Stimulated activated naive B cell treated with anti-CD40 and anti-IgM and Interleukin-4, amounts not matched to agents 10 μg/mL and 1 μg/mL and 100 μg/mL, for 72 hours (primary cell): ENCODE measurements around the gene WHRN.
A peak's percentile ranks its signal among the peaks of the same experiment; 100 is the strongest.

ENCODE experiments used
- ATAC-seq, 2 donors: fragments of 150-1000 bp; cut with Tn5 transposase; replicated peaks; 2 replicates each; pipeline ENCODE4 v1.10.0; 2021; ENCODE audit warnings: moderate library complexity in 1 of 2
- DNase-seq: peaks from one replicate; pipeline ENCODE4 v3.0.0; 2021
- H3K27ac Mint-ChIP-seq: one replicate; pipeline ENCODE4 v1.8.0; 2022; ENCODE audit warnings: mild to moderate bottlenecking, mixed read lengths
- H3K27me3 Mint-ChIP-seq, 2 donors: one replicate each; pipeline ENCODE4 v1.8.0; 2022; ENCODE audit warnings: mixed read lengths in 2 of 2
- H3K36me3 Mint-ChIP-seq, 2 donors: one replicate each; pipeline ENCODE4 v1.8.0; 2022; ENCODE audit warnings: mixed read lengths in 2 of 2, mild to moderate bottlenecking in 1 of 2
- H3K4me1 Mint-ChIP-seq, 2 donors: one replicate each; pipeline ENCODE4 v1.8.0; 2022; ENCODE audit warnings: mixed read lengths in 2 of 2, mild to moderate bottlenecking in 1 of 2
- H3K4me3 Mint-ChIP-seq, 2 donors: one replicate each; pipeline ENCODE4 v1.8.0; 2022; ENCODE audit warnings: mild to moderate bottlenecking in 2 of 2, mixed read lengths in 2 of 2, moderate library complexity in 1 of 2
- H3K9me3 Mint-ChIP-seq, 2 donors: one replicate each; pipeline ENCODE4 v1.8.0; 2022; ENCODE audit warnings: mixed read lengths in 2 of 2, mild to moderate bottlenecking in 1 of 2

Gene WHRN

DNA sequence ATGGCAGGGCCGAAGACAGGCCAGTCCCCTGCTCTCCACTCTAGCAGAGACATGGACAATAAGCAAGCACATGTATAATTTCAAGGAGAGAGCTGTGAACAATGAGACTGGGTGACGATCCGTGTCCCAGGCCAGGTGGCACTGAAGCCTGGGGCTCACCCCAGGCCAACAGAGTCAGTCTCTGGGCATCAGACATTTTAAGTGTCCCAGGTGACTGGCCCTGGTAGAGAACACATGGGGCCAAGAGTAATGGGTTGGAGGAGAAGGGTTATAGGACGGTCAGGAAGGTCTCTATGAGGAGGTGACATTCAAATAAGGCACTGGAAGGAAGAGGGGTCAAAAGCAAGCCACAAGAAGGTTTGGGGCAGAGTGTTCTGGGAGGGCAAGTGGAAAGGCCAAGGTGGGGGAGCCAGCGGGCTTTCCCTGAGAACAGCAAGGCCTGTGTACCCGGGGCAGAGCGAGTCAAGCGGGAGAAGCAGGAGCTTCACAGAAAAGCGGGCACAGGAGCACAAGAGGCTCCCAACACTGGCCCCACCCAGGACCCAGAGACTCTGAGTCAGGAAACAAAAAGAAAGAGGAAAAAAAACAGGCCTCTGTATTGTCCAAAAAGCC lies 116.4 kb downstream of the WHRN start:
- Mint-ChIP-seq H3K36me3 (peaks cover 43 to 71% of the 10 kb centered on the region in 2 donors), H3K4me1 (peaks cover 52 to 82% of the 10 kb centered on the region in 2 donors), H3K9me3 (no peaks in the 10 kb centered on the region), H3K27me3 (no peaks in the 10 kb centered on the region), H3K27ac (peak overlapping the region; percentile 98), H3K4me3 (peak overlapping the region; percentile 93 to 99)
- ATAC-seq (no peak), DNase-seq (no peak)

DNA sequence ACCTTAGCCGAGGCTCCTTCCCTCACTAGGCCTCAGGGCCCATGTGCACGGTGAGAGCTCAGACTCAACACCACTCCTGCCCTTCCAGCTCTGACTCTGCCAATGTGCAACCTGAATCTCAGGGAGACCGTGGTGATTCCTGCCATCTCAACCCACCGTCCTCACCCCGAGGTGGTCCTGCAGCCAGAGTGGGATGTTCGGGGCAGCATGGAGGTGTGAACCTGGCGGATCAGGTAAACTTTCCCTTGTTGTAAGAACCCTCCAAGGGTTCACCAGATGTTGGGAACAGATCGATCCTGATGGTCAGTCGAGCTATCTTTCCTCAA lies 117.0 kb downstream of the WHRN start:
- DNase-seq (no peak), ATAC-seq (no peak)
- H3K4me3 Mint-ChIP-seq: peak overlapping the region; percentile 93 to 99
- H3K4me1 Mint-ChIP-seq: peaks cover 54 to 82% of the 10 kb centered on the region in 2 donors
- H3K9me3 Mint-ChIP-seq: no peaks in the 10 kb centered on the region
- peaks cover 42 to 70% of the 10 kb centered on the region in 2 donors for H3K36me3 Mint-ChIP-seq
- peak overlapping the region; percentile 98 for H3K27ac Mint-ChIP-seq
- no peaks in the 10 kb centered on the region for H3K27me3 Mint-ChIP-seq

DNA sequence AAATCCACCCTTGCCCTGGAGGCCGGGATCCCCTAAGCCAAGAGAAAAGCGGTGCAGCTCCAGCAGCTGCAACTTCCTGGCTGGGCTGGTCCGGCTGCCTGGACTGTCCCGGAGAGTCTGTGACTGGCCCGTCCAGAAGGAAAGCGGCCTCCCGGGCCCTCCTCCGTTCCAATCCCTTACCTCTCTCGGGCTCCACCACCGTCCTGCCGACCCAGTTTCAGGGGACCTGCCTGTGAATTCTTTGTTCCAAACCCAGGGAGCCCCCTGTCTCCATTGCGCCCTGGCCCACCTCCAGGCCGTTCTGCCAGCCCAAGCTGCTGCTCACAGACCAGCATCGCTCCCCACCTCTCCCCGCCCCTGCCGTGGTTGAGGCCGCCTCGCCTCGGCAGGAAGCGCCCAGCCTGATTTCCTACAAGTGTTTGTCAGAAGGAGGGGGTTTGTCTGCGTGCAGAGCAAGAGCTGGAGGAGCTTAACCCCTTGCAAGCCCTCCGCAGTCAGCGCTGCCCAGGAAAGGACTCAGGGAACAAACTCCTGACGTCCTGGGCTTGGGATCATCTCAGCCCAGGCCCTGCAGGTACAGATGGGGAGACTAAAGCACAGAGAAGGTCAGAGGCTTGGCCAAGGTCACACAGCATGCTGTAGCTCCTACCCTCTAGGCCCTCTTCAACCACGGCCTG lies 117.5 kb downstream of the WHRN start, which contains the start of gene AKNA:
Gene AKNA, minus strand, starts transcription at position 303 of the 677 bp plus-strand sequence. CDS start 6,649 bp downstream, outside the sequence.
- H3K36me3 Mint-ChIP-seq: peaks cover 42 to 74% of the 10 kb centered on the region in 2 donors
- H3K9me3 Mint-ChIP-seq: no peaks in the 10 kb centered on the region
- DNase-seq: peak; percentile 72
- H3K27me3 Mint-ChIP-seq: no peaks in the 10 kb centered on the region
- peak; percentile 23 to 40 for ATAC-seq
- peaks cover 57 to 82% of the 10 kb centered on the region in 2 donors for H3K4me1 Mint-ChIP-seq
- peak within 1 kb of the TSS; percentile 98 for H3K27ac Mint-ChIP-seq
- H3K4me3 Mint-ChIP-seq: peak within 1 kb of the TSS; percentile 93 to 99

DNA sequence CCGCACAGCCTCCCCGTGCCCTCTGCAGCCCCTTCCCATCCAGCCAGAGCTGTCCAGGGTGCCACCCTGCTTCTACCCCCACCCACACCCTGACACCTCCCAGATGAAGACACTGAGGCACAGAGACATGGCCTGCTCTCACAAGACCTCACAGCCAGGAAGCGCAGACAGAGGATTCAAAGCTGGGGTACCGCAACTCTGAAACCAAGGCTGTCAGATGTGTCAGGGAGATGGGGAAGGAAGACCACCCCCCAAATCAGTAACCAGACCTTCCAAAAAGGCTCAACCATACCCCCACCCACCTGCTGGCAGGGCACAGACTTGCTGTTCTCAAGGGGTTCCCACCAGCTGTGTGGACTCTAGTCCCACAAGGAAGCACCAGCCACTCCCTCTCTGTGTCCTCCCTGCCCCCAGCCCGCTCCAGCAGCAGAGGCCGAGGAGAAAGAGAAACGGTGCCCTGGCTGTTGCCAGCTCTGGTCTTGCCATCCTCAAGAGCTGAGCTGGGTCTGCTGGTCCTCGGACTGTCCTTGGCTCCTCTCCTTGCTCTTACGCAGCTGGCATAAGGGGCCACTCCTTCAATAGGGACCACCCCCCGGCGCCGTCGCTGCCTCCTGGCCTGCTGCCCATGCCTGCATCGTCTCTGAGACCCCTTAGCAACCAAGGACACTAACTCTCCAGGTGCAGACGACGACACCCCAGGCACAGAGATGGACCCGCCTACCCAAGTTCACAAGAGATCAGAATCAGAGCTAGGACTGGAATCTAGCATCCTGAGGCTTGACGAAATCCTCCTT lies 118.2 kb downstream of the WHRN start:
- Mint-ChIP-seq H3K27ac (peak overlapping the region; percentile 98), H3K36me3 (peaks cover 43 to 75% of the 10 kb centered on the region in 2 donors), H3K27me3 (no peaks in the 10 kb centered on the region), H3K9me3 (no peaks in the 10 kb centered on the region), H3K4me3 (peak overlapping the region; percentile 93 to 99), H3K4me1 (peaks cover 58 to 85% of the 10 kb centered on the region in 2 donors)
- ATAC-seq (no peak), DNase-seq (no peak)

DNA sequence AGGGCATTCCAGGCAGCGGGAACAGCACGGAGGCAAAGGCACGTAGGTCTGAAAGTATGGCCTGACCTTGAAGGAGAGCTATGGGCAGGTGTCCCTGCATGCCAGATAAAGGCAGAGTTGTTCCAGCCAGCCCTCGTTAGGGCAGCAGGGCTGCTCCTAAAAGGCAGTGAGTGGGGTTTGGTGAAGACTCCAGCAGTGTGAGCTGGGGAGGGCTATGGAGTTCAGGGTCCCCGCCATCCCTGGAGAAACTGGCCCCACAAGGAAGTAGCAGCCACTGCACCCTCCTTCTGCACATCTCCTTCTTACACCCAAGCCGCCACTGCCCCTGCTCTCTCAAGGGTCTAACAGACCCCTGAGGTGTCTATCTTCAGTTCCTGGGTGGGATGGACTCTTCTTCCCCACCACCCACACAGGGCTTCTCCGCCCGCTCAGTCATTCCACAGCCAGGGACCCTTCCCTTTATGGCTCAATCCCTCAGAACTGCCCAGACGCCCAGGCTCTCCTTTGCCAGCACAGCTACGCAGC lies 118.8 kb downstream of the WHRN start:
- ATAC-seq (no peak), DNase-seq (no peak)
- H3K27ac Mint-ChIP-seq: peak overlapping the region; percentile 98
- H3K9me3 Mint-ChIP-seq: no peaks in the 10 kb centered on the region
- no peaks in the 10 kb centered on the region for H3K27me3 Mint-ChIP-seq
- H3K36me3 Mint-ChIP-seq: peaks cover 47 to 82% of the 10 kb centered on the region in 2 donors
- peaks cover 58 to 86% of the 10 kb centered on the region in 2 donors for H3K4me1 Mint-ChIP-seq
- peak overlapping the region; percentile 93 to 99 for H3K4me3 Mint-ChIP-seq

DNA sequence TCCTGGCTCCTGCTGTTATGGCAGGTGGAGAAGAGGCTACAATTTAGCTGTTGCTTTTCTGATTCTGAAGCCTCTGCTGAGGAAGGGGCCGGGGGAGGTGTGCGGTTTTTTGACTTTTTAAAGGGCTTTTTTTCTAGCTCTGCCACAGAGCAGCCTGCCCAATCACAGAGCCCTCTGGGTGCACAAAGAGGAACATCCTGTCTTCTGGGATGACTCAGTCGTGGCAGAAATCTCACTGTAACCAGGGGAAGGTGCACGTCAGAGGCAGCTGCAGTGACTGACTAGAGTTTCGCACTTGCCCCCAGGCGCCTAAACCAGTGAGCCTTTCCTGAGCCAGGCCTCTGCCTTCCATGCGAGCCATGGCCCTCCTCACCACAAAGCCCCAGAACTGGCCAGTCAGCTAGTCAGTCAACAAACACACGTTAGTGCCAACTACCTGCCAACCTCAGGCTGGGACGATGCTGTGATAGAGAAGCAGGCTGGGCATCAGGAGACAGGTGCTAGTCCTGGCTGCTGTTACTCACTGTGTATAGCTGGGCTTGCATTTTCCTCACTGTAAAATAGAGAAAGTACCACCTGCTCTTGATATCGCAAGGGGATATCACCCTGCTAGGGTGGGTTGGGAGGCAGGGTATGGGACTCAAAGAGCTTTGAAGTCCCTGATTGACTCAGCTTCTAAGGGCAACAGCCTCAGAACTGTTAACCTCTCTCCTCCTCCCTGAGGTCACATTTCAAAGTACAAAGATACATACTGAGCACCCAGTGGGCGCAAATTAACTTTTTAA lies 119.7 kb downstream of the WHRN start:
- H3K36me3 Mint-ChIP-seq: peaks cover 43 to 78% of the 10 kb centered on the region in 2 donors
- DNase-seq: peak; percentile 95
- no peaks in the 10 kb centered on the region for H3K9me3 Mint-ChIP-seq

DNA sequence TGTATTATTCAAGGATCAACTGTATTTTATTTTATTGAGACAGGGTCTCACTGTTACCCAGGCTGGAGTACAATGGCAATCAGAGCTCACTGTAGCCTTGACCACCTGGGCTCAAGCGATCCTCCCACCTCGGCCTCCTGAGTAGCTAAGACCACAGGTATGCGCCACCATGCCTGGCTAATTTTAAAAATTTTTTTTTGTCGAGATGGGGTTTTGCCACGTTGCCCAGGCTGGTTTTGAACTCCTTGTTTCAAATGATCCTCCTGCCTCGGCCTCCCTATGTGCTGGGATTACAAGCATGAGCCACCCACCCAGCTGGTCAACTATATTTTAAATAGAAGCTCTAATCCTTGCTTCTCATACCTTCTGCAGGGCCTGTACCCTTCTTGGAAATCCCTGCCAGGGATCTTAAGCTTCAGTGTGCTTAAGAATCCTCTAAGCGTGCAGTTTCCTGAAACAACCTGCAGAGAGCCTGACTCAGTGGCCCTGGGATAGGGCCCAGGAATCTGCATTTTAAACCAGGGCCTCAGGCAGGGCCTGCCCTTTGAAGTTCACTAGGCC lies 120.4 kb downstream of the WHRN start:
- H3K4me3 Mint-ChIP-seq: peak overlapping the region; percentile 93 to 99
- no peaks in the 10 kb centered on the region for H3K9me3 Mint-ChIP-seq
- H3K4me1 Mint-ChIP-seq: peaks cover 45 to 80% of the 10 kb centered on the region in 2 donors
- no peaks in the 10 kb centered on the region for H3K27me3 Mint-ChIP-seq
- DNase-seq (no peak), ATAC-seq (no peak)
- H3K36me3 Mint-ChIP-seq: peaks cover 46 to 75% of the 10 kb centered on the region in 2 donors
- H3K27ac Mint-ChIP-seq: peak overlapping the region; percentile 98

More for the DNA sequence above, 119.7 kb downstream of the WHRN start:
- Mint-ChIP-seq H3K27ac (peak overlapping the region; percentile 98), H3K27me3 (no peaks in the 10 kb centered on the region), H3K4me3 (peak overlapping the region; percentile 93 to 99), H3K4me1 (peaks cover 52 to 83% of the 10 kb centered on the region in 2 donors)
- ATAC-seq: peak; percentile 83 to 86

DNA sequence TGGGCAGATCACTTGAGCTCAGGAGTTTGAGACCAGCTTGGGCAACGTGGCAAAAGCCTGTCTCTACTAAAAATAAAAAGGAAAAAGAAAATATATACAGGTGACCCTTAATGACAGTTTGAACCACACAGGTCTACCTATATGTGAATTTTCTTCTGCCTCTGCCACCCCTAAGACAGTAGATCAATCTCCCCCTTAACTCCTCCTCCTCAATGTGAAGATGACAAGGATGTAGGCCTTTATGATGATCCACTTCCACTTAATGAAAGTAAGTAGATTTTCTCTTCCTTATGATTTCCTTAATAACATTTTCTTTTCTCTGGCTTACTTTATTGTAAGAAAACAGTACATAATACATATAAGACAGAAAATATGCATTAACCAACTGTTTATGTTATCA lies 120.9 kb downstream of the WHRN start:
- no peaks in the 10 kb centered on the region for H3K9me3 Mint-ChIP-seq
- no peaks in the 10 kb centered on the region for H3K27me3 Mint-ChIP-seq
- H3K36me3 Mint-ChIP-seq: peaks cover 47 to 74% of the 10 kb centered on the region in 2 donors
- peaks cover 41 to 80% of the 10 kb centered on the region in 2 donors for H3K4me1 Mint-ChIP-seq
- H3K4me3 Mint-ChIP-seq: peak overlapping the region; percentile 93 to 99
- H3K27ac Mint-ChIP-seq: peak overlapping the region; percentile 98
- ATAC-seq (no peak), DNase-seq (no peak)

DNA sequence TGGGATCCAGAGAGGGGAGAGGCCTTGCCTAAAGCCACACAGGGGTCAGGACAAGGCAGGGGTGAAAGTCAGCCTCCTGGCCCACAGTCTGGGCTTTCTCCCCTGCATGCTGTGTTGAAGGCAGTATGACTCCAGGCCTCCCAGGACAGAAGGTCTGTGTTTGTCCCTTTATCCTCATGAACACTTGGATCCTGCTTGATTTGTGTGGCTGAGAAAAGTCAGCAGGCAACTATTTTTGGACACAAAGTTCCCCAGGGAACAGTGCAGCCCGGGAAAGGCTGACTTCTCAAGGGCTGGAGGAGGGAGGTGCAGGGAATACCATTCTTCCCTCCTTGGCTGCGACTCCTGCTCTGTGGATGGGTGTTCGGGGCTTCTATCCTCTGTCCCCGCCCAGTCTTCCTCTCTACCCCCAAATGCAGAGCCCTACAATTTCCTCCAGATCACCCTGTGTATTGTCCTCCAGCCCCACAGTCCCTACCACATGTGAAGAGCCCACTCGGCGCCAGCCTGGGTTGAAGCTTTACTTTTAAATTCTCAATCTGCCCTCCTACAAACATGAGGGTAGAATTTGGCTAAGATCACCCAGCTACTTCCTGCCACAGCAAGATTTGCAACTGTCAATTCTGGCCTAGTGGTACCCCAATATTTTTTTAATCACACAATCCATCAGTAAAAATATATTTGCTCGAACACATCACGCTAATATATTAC lies 121.6 kb downstream of the WHRN start:
- Mint-ChIP-seq H3K4me1 (peaks cover 39 to 80% of the 10 kb centered on the region in 2 donors), H3K27ac (peak overlapping the region; percentile 98), H3K36me3 (peaks cover 47 to 73% of the 10 kb centered on the region in 2 donors), H3K4me3 (peak overlapping the region; percentile 93 to 99), H3K9me3 (no peaks in the 10 kb centered on the region), H3K27me3 (no peaks in the 10 kb centered on the region)
- no peak for ATAC-seq
- DNase-seq: no peak

DNA sequence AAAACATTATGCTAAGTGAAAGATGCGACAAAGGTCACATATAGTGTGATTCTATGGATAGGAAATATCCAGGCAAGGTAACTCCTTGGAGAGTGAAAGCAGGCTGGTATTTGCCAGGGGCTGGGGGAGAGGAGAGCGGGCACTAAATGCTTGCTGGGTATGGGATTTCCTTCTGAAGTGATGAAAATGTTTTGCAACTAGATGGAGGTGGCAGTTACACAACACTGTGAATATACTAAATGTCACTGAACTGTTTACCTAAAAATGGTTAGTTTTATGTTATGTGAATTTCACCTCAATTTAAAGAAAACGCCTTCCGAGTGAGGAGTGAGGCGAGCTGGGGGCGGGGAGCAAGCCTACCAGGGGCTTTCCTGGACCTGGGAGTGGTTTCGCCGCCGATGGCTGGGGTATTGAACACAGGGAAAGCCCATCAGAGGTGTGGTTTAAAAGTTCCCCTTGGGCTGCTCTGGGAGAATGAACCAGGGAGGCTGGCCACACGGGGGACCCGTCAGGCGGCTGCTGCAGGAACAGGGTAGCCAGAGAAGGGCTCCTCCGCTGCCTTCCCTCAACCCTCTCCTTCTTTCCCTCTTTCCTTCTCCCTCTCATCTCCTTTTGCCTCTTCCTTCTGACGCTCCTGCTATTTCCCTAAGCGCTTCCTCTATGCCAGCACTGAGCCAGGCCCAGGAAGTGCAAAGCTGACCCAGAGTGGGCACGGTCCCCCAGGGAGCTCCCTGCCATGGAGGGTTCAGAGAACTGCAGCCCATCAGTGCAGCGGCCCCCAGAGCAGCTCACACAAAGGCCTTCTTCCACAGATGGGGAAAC lies 122.4 kb downstream of the WHRN start:
- Mint-ChIP-seq H3K27me3 (no peaks in the 10 kb centered on the region), H3K4me3 (peak overlapping the region; percentile 93 to 99), H3K36me3 (peaks cover 48 to 73% of the 10 kb centered on the region in 2 donors), H3K27ac (peak overlapping the region; percentile 98), H3K9me3 (no peaks in the 10 kb centered on the region), H3K4me1 (peaks cover 40 to 80% of the 10 kb centered on the region in 2 donors)
- peak; percentile 74 for DNase-seq
- ATAC-seq: peak; percentile 33 to 41

DNA sequence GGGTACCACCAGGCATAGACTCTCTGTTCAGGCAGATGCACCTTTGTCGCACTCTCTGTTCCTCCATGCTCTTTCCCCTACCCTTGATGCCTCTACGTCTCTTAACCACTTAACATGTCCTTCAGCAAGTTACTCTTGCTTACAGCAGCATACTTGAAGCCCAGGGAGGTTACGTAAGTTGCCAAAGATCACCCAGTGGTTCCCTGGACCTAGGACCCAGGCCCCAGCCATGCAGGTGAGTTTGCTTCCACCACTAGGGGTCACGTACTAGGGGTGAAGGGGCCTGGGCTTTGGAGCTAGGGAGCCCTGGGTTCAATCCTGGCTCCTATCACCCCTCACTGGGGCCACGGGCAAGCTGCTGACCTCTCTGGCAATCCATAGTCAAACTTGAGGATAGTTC lies 126.4 kb downstream of the WHRN start:
- Mint-ChIP-seq H3K9me3 (no peaks in the 10 kb centered on the region), H3K4me3 (no peak overlapping the region), H3K36me3 (peaks cover 52 to 72% of the 10 kb centered on the region in 2 donors), H3K27ac (peak overlapping the region; percentile 52), H3K27me3 (no peaks in the 10 kb centered on the region), H3K4me1 (peaks cover 54 to 91% of the 10 kb centered on the region in 2 donors)
- DNase-seq (no peak), ATAC-seq (no peak)

DNA sequence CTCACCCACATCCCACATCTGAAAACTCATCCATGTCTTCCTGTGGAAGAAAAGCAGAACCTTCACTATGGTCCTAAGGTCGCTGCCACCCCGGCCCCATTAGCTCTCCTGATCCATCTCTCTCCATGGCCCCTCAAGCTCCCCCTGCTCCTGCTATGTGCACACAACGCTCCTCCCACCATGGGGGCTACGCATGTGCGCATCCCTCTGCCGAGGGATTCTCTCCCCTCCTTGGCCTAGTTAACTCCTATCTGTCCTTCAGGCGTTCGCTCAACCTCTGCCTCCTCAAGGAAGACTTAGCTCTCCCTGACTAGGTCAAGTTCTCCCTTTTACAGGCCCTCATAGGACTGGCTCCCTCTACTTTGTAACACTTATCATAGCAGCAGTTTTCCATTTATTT lies 127.3 kb downstream of the WHRN start:
- Mint-ChIP-seq H3K27ac (peak overlapping the region; percentile 87), H3K36me3 (peaks cover 58 to 73% of the 10 kb centered on the region in 2 donors), H3K9me3 (no peaks in the 10 kb centered on the region), H3K27me3 (no peaks in the 10 kb centered on the region), H3K4me1 (peaks cover 51 to 91% of the 10 kb centered on the region in 2 donors), H3K4me3 (peak overlapping the region in 1 of 2 donors; percentile 1)
- no peak for ATAC-seq
- no peak for DNase-seq
